Heart left ventricle (tissue), 16 donors: Measurements from ENCODE around the gene KCNAB1. TPM values are rescaled to one million over a fixed set of nuclear protein-coding genes. Genes with fewer than 3 reads are reported as not detected.
A peak's percentile ranks its signal among the peaks of the same experiment; 100 is the strongest.

ENCODE experiments used
- ATAC-seq, 4 donors: fragments of 200-7000 bp; cut with Tn5 transposase; one replicate each; pipeline ENCODE4 v1.9.1; 2020 to 2022; ENCODE audit warnings: moderate library complexity in 4 of 4, mild to moderate bottlenecking in 3 of 4, moderate number of reproducible peaks in 1 of 4
- DNase-seq, 5 donors: peaks; one replicate each; pipeline ENCODE4 v3.0.0-alpha.2; 2020
- H3K27ac ChIP-seq, 12 donors: fragments of 200-600 bp; sonication (generic) in 4 of 12; one replicate each; pipeline versions ENCODE4 v1.5.0 to v1.8.0; 2016 to 2022; ENCODE audit warnings: mild to moderate bottlenecking in 2 of 12
- H3K27me3 ChIP-seq, 9 donors: fragments of 200-600 bp; sonication (generic) in 2 of 9; one replicate each; pipeline versions ENCODE4 v1.5.1 to v1.8.0; 2016 to 2022; ENCODE audit warnings: mild to moderate bottlenecking in 3 of 9
- H3K36me3 ChIP-seq, 9 donors: fragments of 200-600 bp; sonication (generic) in 2 of 9; one replicate each; pipeline versions ENCODE4 v1.5.0 to v1.8.0; 2018 to 2022; ENCODE audit warnings: mild to moderate bottlenecking in 2 of 9
- H3K4me1 ChIP-seq, 12 donors: fragments of 200-600 bp; sonication (generic) in 4 of 12; one replicate each; pipeline versions ENCODE4 v1.5.0 to v1.8.0; 2016 to 2022; ENCODE audit warnings: mild to moderate bottlenecking in 3 of 12
- H3K4me3 ChIP-seq, 12 donors: fragments of 200-600 bp; sonication (generic) in 4 of 12; one replicate each; pipeline versions ENCODE4 v1.5.0 to v1.8.0; 2017 to 2022; ENCODE audit warnings: mild to moderate bottlenecking in 9 of 12, moderate library complexity in 4 of 12
- H3K9me3 ChIP-seq, 12 donors: fragments of 200-600 bp; sonication (generic) in 4 of 12; one replicate each; pipeline versions ENCODE4 v1.5.0 to v1.8.0; 2016 to 2022; ENCODE audit warnings: mild to moderate bottlenecking in 1 of 12
- POLR2A ChIP-seq, 2 donors: fragments of 450-650 bp; IDR thresholded peaks; one replicate each; pipeline ENCODE4 v1.6.1; 2017; ENCODE audit warnings: antibody characterized with exemption in 2 of 2, mild to moderate bottlenecking in 2 of 2, moderate library complexity in 2 of 2
- WGBS, 4 donors: extraction: QIAGEN DNeasy Blood & Tissue Kit in 2 of 4; methylation state at CpG; one replicate each; pipeline versions ENCODE4 v1.1.5 to v1.1.7; 2013 to 2018; 5-methylcytosine and 5-hydroxymethylcytosine counted together
- intact Hi-C, 10 donors: fragments of 100-400 bp; cut with DNase I; formaldehyde crosslinking; loops; one replicate each; pipeline versions ENCODE4 v1.11.1 to v1.14.2; 2022
- polyA plus RNA-seq, 2 donors: library from polyadenylated mRNA; stranded (reverse); fragments of 200-250 nt; gene quantifications; one replicate each; pipeline ENCODE4 v1.2.3, GENCODE V29; 2013
- total RNA-seq, 9 donors: library from RNA; depleted of rRNA in 2 of 9; stranded (reverse); fragments of >200 nt in 2 of 9; fragmentation: NEBNext Ultra II Directional in 3 of 9; extraction: Animal tissue kit (Norgen Biotek cat#: 25700) in 3 of 9; gene quantifications; one replicate each; pipeline versions ENCODE4 v1.1.0 to v1.2.4, GENCODE V29; 2016 to 2023
- TF ChIP-seq, protein P1 (sequence below), 12 donors: fragments of 200-600 bp; sonication (generic) in 4 of 12; IDR thresholded peaks; one replicate each; pipeline versions ENCODE4 v1.5.0 to v1.8.0; 2018 to 2022; ENCODE audit warnings: antibody characterized with exemption in 12 of 12, mild to moderate bottlenecking in 5 of 12
- donor health status: ischemic (EF 13 %, LVEDD 7.1; RV severe dilation, severe dysfunction).
- donor health status: healthy with polysubstance abuse.
- donor health status: DM: no; HTN: yes; CAD: no.
- donor health status: DM: no; HTN: no; CAD: no.
- donor health status: ischemic (EF 25% LVEDD 6.9; RV normal size, moderate dysfunction).
- donor health status: ischemic (EF 25% LVEDD 5.7; RV mildly dilated, moderate dysfunction).
- donor health status: healthy.
- donor health status: DM: yes; HTN: yes; CAD: no.
- donor health status: ischemic (EF 35%, LVEDD 5.7; RV mildly dilated, moderate dysfunction).
- donor health status: nonischemic (EF 11% LVEDD 7.7; RV severe dilation, severe dysfunction).
- donor health status: DM: yes; HTN: yes; CAD: no.
- donor health status: PGD.
- donor health status: ischemic (EF 29% LVEDD 5.4; RV normal size, mild dysfunction).
- donor health status: nonischemic (EF 23%, LVEDD 6.1; RV moderate dilation, normal function).

KCNAB1 gene
- total and polyA plus RNA-seq, 11 donors = 1.1 to 3.5 (median 2.3) TPM

GRCh38 chr3:156535798-156536197 lies 415.4 kb downstream of the KCNAB1 start:
- H3K9me3 ChIP-seq = no peaks in the 10 kb centered on the region
- no peak for TF ChIP-seq POLR2A (IDR thresholded peaks at IDR 0.05)
- TF ChIP-seq, protein P1, sequence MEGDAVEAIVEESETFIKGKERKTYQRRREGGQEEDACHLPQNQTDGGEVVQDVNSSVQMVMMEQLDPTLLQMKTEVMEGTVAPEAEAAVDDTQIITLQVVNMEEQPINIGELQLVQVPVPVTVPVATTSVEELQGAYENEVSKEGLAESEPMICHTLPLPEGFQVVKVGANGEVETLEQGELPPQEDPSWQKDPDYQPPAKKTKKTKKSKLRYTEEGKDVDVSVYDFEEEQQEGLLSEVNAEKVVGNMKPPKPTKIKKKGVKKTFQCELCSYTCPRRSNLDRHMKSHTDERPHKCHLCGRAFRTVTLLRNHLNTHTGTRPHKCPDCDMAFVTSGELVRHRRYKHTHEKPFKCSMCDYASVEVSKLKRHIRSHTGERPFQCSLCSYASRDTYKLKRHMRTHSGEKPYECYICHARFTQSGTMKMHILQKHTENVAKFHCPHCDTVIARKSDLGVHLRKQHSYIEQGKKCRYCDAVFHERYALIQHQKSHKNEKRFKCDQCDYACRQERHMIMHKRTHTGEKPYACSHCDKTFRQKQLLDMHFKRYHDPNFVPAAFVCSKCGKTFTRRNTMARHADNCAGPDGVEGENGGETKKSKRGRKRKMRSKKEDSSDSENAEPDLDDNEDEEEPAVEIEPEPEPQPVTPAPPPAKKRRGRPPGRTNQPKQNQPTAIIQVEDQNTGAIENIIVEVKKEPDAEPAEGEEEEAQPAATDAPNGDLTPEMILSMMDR (IDR thresholded peaks at IDR 0.05) = no peak
- ATAC-seq (no peak), DNase-seq (no peak)
- H3K4me3 ChIP-seq = no peak overlapping the region
- H3K4me1 ChIP-seq = peaks cover 0 to 31% (median 16%) of the 10 kb centered on the region in 12 donors
- intact Hi-C loops = loop anchor here in 5 of 10 donors (5.0 to 10.0 kb wide), 8 partner anchors 279 to 602 kb away; partner anchors contain the start of gene LEKR1 (in 1 of the 5)
- WGBS, 4 donors = 95 to 99% (median 97%) methylated on average over 2 of the region's 2 CpGs
- peak overlapping the region; percentile 25 to 84 (median 68) for H3K27ac ChIP-seq
- peaks cover 0 to 49% (median 25%) of the 10 kb centered on the region in 9 donors for H3K36me3 ChIP-seq
- no peaks in the 10 kb centered on the region for H3K27me3 ChIP-seq

- WGBS, 4 donors = 86 to 88% (median 86%) methylated on average over 6 of the region's 6 CpGs
- DNase-seq (no peak), ATAC-seq (no peak)
- no peaks in the 10 kb centered on the region for H3K9me3 ChIP-seq
- H3K4me1 ChIP-seq = peaks cover 0 to 36% (median 21%) of the 10 kb centered on the region in 12 donors
- TF ChIP-seq, protein P1 (IDR thresholded peaks at IDR 0.05) = no peak
- no peak for TF ChIP-seq POLR2A (IDR thresholded peaks at IDR 0.05)
- peaks cover 0 to 50% (median 32%) of the 10 kb centered on the region in 9 donors for H3K36me3 ChIP-seq
- no peaks in the 10 kb centered on the region for H3K27me3 ChIP-seq
- peak overlapping the region in 3 of 12 donors; percentile 25 to 76 (median 71) for H3K27ac ChIP-seq
- H3K4me3 ChIP-seq = no peak overlapping the region
- intact Hi-C loops = loop anchor here in 5 of 10 donors (5.0 to 10.0 kb wide), 8 partner anchors 278 to 601 kb away; partner anchors contain the start of gene LEKR1 (in 1 of the 5)
Observed at GRCh38 chr3:156536524-156537316, 416.3 kb downstream of the KCNAB1 start.

GRCh38 chr3:156539051-156539450 lies 418.7 kb downstream of the KCNAB1 start:
- DNase-seq = no peak

More at GRCh38 chr3:156539051-156539450, 418.7 kb downstream of the KCNAB1 start:
- TF ChIP-seq, protein P1 (IDR thresholded peaks at IDR 0.05) = no peak
- TF ChIP-seq POLR2A (IDR thresholded peaks at IDR 0.05) = no peak
- WGBS, 4 donors = 69 to 78% (median 76%) methylated on average over 2 of the region's 2 CpGs
- intact Hi-C loops = loop anchor here in 5 of 10 donors (5.0 to 10.0 kb wide), 8 partner anchors 276 to 598 kb away; partner anchors contain the start of gene LEKR1 (in 1 of the 5)
- Histone ChIP-seq H3K27ac (no peak overlapping the region), H3K9me3 (no peaks in the 10 kb centered on the region), H3K36me3 (peaks cover 0 to 73% (median 55%) of the 10 kb centered on the region in 9 donors), H3K4me1 (peaks cover 3 to 49% (median 41%) of the 10 kb centered on the region in 12 donors), H3K4me3 (no peak overlapping the region), H3K27me3 (no peaks in the 10 kb centered on the region)
- ATAC-seq = no peak
